CD4-positive, alpha-beta T cell treated with Interleukin-10 for 1 hour (primary cell): Measurements from ENCODE around the gene SCAMP3.
A peak's percentile ranks its signal among the peaks of the same experiment; 100 is the strongest.
"Not testable (repeated sequence)": the region's sequence is repeated elsewhere in the genome, so short reads cannot be mapped to it uniquely, and the experiment has no call there.

Experiments
- DNase-seq: peaks from one replicate; pipeline ENCODE4 v3.0.0-alpha.2; 2020

SCAMP3 gene

GRCh38 chr1:155226910-155227260 lies 35.3 kb downstream of the SCAMP3 start:
- no peak for DNase-seq

- peak; percentile 88 for DNase-seq
These were observed 35.8 kb downstream of the SCAMP3 start for GRCh38 chr1:155226188-155226909.

GRCh38 chr1:155225404-155225759 lies 36.8 kb downstream of the SCAMP3 start:
- DNase-seq: not testable (repeated sequence)

GRCh38 chr1:155223047-155223446 lies 39.1 kb downstream of the SCAMP3 start:
- no peak for DNase-seq

GRCh38 chr1:155220211-155220965 lies 41.8 kb downstream of the SCAMP3 start:
- not testable (repeated sequence) for DNase-seq

- DNase-seq: no peak
These were observed 42.5 kb downstream of the SCAMP3 start for GRCh38 chr1:155219592-155220031.

GRCh38 chr1:155218854-155219591 lies 43.1 kb downstream of the SCAMP3 start:
- no peak for DNase-seq

GRCh38 chr1:155214702-155215101 lies 47.5 kb downstream of the SCAMP3 start:
- not testable (repeated sequence) for DNase-seq

- DNase-seq: not testable (repeated sequence)
These were observed 50.1 kb downstream of the SCAMP3 start for GRCh38 chr1:155212051-155212440.

- not testable (repeated sequence) for DNase-seq
These were observed 50.6 kb downstream of the SCAMP3 start for GRCh38 chr1:155211381-155212050.

- DNase-seq: no peak
These were observed 51.7 kb downstream of the SCAMP3 start for GRCh38 chr1:155210314-155211104.

GRCh38 chr1:155209312-155209721 lies 52.8 kb downstream of the SCAMP3 start:
- no peak for DNase-seq

- DNase-seq: peak; percentile 95
These were observed 53.4 kb downstream of the SCAMP3 start, which contains the start of gene MTX1 for GRCh38 chr1:155208541-155209311. Gene MTX1 (plus strand): TSS chr1:155208695. CDS start chr1:155208805, 110 bp downstream.

GRCh38 chr1:155207806-155208540 lies 54.2 kb downstream of the SCAMP3 start, which contains the start of gene THBS3:
Gene THBS3 (minus strand): TSS chr1:155207897. CDS start chr1:155207876, 21 bp downstream.
- no peak for DNase-seq

- DNase-seq: peak; percentile 94
These were observed 55.0 kb downstream of the SCAMP3 start for GRCh38 chr1:155206891-155207805.
